OCI-LY1 (cell line): Measurements from ENCODE around the gene KCTD4.

Experiments
- H2AFZ ChIP-seq: fragments of 200-600 bp; sonication (generic), shearing (Covaris generic); 2 replicates; pipeline ENCODE4 v1.6.0; 2014; ENCODE audit warnings: antibody characterized with exemption, mild to moderate bottlenecking, low read length
- H3F3A ChIP-seq: fragments of 200-600 bp; sonication (generic), shearing (Covaris generic); 2 replicates; pipeline ENCODE4 v1.6.0; 2014; ENCODE audit warnings: mild to moderate bottlenecking, antibody characterized with exemption, low read length, moderate library complexity; ENCODE audit not compliant: insufficient read depth
- H3K27ac ChIP-seq: fragments of 200-600 bp; sonication (generic); 2 replicates; pipeline ENCODE4 v1.5.1; 2014; ENCODE audit warnings: low read length, mixed run types, mild to moderate bottlenecking, low read depth; ENCODE audit not compliant: poor library complexity, severe bottlenecking
- H3K27me3 ChIP-seq: fragments of 200-600 bp; sonication (generic); 2 replicates; pipeline ENCODE4 v1.6.0; 2014; ENCODE audit warnings: antibody characterized with exemption, mild to moderate bottlenecking, low read length, moderate library complexity; ENCODE audit not compliant: insufficient read depth
- H3K36me3 ChIP-seq: fragments of 200-600 bp; sonication (generic); 2 replicates; pipeline ENCODE4 v1.6.1; 2014; ENCODE audit warnings: mild to moderate bottlenecking, antibody characterized with exemption, low read length, moderate library complexity, mixed read lengths; ENCODE audit not compliant: insufficient read depth
- H3K4me1 ChIP-seq: fragments of 200-600 bp; sonication (generic); 2 replicates; pipeline ENCODE4 v1.5.1; 2014; ENCODE audit warnings: mild to moderate bottlenecking, low read length, moderate library complexity; ENCODE audit not compliant: insufficient read depth, severe bottlenecking
- H3K4me2 ChIP-seq: fragments of 200-600 bp; sonication (generic), shearing (Covaris generic); 2 replicates; pipeline ENCODE4 v1.6.1; 2014; ENCODE audit warnings: low read length
- H3K4me3 ChIP-seq: fragments of 200-600 bp; sonication (generic); 2 replicates; pipeline ENCODE4 v1.5.1; 2014; ENCODE audit warnings: low read length, low read depth, mild to moderate bottlenecking, mixed read lengths; ENCODE audit not compliant: poor library complexity, severe bottlenecking
- H3K79me2 ChIP-seq: fragments of 200-600 bp; shearing (Covaris generic); 2 replicates; pipeline ENCODE4 v1.6.1; 2016; ENCODE audit warnings: mixed run types, low read length, mixed read lengths; ENCODE audit not compliant: insufficient read depth
- H3K9ac ChIP-seq: fragments of 200-600 bp; sonication (generic), shearing (Covaris generic); 2 replicates; pipeline ENCODE4 v1.6.1; 2014; ENCODE audit warnings: mild to moderate bottlenecking, low read length, mixed read lengths
- H3K9me2 ChIP-seq: fragments of 200-600 bp; sonication (generic), shearing (Covaris generic); 2 replicates; pipeline ENCODE4 v1.6.1; 2014; ENCODE audit warnings: low read depth, mild to moderate bottlenecking, low read length, mixed read lengths
- H3K9me3 ChIP-seq: fragments of 200-600 bp; shearing (Covaris generic); 2 replicates; pipeline ENCODE4 v1.6.1; 2014; ENCODE audit warnings: low read length, mixed read lengths
- H4K20me1 ChIP-seq: fragments of 200-600 bp; sonication (generic), shearing (Covaris generic); 2 replicates; pipeline ENCODE4 v1.6.0; 2016; ENCODE audit warnings: mild to moderate bottlenecking, low read length; ENCODE audit not compliant: insufficient read depth
- EZH2 ChIP-seq: fragments of 200-600 bp; sonication (generic), shearing (Covaris generic); IDR thresholded peaks from 2 replicates; pipeline ENCODE4 v1.8.0; 2017; ENCODE audit warnings: borderline replicate concordance, mixed run types, mild to moderate bottlenecking, antibody characterized with exemption, low read length, moderate library complexity, mixed read lengths
- TF ChIP-seq, protein P1 (sequence below): fragments of 200-600 bp; sonication (generic), shearing (Covaris generic); IDR thresholded peaks from 2 replicates; pipeline ENCODE4 v1.5.1; 2017; ENCODE audit warnings: mild to moderate bottlenecking, antibody characterized with exemption, low read length, moderate library complexity, mixed read lengths

KCTD4 gene

DNA sequence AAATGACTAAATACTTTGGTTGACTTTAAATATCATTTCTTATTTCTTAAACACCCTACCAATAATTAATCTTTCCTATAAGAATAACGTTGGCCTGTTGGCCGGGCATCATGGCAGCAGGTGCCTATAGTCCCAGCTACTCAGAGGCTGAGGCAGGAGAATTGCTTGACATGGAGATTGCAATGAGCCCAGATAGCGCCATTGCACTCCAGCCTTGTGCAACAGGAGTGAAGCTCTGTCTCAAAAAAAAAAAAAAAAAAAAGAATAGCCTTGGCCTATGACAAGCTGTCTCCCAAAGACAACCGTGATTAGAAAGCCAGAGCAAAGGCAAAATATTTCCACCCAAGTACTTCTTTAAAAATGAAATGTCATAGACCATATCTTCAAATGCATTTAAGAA lies 24.5 kb upstream of the KCTD4 start:
- Histone ChIP-seq H3F3A (no peaks in the 10 kb centered on the region), H3K36me3 (no peaks in the 10 kb centered on the region), H3K4me2 (no peak overlapping the region), H2AFZ (no peak overlapping the region), H3K4me3 (no peak overlapping the region), H3K9me3 (no peaks in the 10 kb centered on the region), H3K9ac (no peak overlapping the region), H3K79me2 (0 out of 2 replicates have a peak, but pooled peaks cover 5% of the 10 kb centered on the region), H3K9me2 (no peaks in the 10 kb centered on the region), H3K27ac (no peak overlapping the region), H4K20me1 (no peaks in the 10 kb centered on the region), H3K27me3 (no peaks in the 10 kb centered on the region), H3K4me1 (no peaks in the 10 kb centered on the region)
- no peak for TF ChIP-seq EZH2
- TF ChIP-seq, protein P1, sequence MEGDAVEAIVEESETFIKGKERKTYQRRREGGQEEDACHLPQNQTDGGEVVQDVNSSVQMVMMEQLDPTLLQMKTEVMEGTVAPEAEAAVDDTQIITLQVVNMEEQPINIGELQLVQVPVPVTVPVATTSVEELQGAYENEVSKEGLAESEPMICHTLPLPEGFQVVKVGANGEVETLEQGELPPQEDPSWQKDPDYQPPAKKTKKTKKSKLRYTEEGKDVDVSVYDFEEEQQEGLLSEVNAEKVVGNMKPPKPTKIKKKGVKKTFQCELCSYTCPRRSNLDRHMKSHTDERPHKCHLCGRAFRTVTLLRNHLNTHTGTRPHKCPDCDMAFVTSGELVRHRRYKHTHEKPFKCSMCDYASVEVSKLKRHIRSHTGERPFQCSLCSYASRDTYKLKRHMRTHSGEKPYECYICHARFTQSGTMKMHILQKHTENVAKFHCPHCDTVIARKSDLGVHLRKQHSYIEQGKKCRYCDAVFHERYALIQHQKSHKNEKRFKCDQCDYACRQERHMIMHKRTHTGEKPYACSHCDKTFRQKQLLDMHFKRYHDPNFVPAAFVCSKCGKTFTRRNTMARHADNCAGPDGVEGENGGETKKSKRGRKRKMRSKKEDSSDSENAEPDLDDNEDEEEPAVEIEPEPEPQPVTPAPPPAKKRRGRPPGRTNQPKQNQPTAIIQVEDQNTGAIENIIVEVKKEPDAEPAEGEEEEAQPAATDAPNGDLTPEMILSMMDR: no peak

- Histone ChIP-seq H3K27me3 (no peaks in the 10 kb centered on the region), H3K4me2 (no peak overlapping the region), H3K9ac (no peak overlapping the region), H3K79me2 (0 out of 2 replicates have a peak, but pooled peaks cover 5% of the 10 kb centered on the region), H3K4me1 (no peaks in the 10 kb centered on the region), H4K20me1 (no peaks in the 10 kb centered on the region), H3K4me3 (no peak overlapping the region), H3K9me2 (no peaks in the 10 kb centered on the region), H3K27ac (no peak overlapping the region), H3F3A (no peaks in the 10 kb centered on the region), H3K9me3 (no peaks in the 10 kb centered on the region), H2AFZ (no peak overlapping the region), H3K36me3 (no peaks in the 10 kb centered on the region)
- TF ChIP-seq EZH2: no peak
- TF ChIP-seq, protein P1: no peak
These were observed 23.3 kb upstream of the KCTD4 start for GRCh38 chr13:45224176-45224575.

DNA sequence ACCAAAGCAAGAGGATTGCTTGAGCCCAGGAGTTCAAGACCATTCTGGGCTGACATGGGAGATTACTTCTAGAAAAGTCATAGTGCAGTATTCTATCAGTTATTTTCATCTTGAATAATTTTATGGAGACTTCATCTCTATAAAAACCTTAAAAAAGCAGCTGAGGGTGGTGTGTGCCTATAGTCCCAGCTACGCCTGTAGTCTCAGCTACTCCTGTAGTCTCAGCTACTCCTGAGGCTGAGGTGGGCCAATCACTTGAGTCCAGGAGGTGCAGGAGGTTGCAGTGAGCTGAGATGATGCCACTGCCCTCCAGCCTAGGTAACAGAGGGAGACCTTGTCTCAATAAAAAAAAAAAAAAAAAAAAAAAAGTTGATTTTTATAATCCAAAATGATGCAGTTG lies 22.1 kb upstream of the KCTD4 start:
- Histone ChIP-seq H3K9me2 (no peaks in the 10 kb centered on the region), H2AFZ (no peak overlapping the region), H3K9me3 (no peaks in the 10 kb centered on the region), H3K4me3 (no peak overlapping the region), H3K36me3 (no peaks in the 10 kb centered on the region), H3K27ac (no peak overlapping the region), H3K27me3 (no peaks in the 10 kb centered on the region), H3K79me2 (0 out of 2 replicates have a peak, but pooled peaks cover 5% of the 10 kb centered on the region), H3K9ac (no peak overlapping the region), H3F3A (no peaks in the 10 kb centered on the region), H4K20me1 (no peaks in the 10 kb centered on the region), H3K4me1 (no peaks in the 10 kb centered on the region), H3K4me2 (no peak overlapping the region)
- TF ChIP-seq EZH2: no peak
- TF ChIP-seq, protein P1: no peak
